IMR-90 (cell line): Measurements from ENCODE around the gene VOPP1. TPM values are rescaled to one million over a fixed set of nuclear protein-coding genes. Genes with fewer than 3 reads are reported as not detected.

Experiments
- ATAC-seq: fragments of 200-7000 bp; cut with Tn5 transposase; 2 replicates; pipeline ENCODE4 v1.9.1; 2020; ENCODE audit warnings: low read depth, mild to moderate bottlenecking, moderate library complexity
- BruUV-seq: library from RNA; stranded (reverse); fragments of 400-500 nt; replicated peaks from 2 replicates; lab custom pipeline; 2021; lab: Mats Ljungman, UMichigan
- CTCF ChIA-PET: fragments of 300-600 bp; formaldehyde crosslinking; extraction: SDS; loops from one replicate; lab custom pipeline; 2021; ENCODE audit warnings: antibody characterized with exemption; lab: Yijun Ruan, JAX
- POLR2A ChIA-PET: fragments of 300-600 bp; sonication (Branson Sonifier 250); formaldehyde crosslinking; loops from one replicate; lab custom pipeline; 2022; ENCODE audit warnings: antibody characterized with exemption; ENCODE audit not compliant: unreplicated experiment; lab: Charles Lee
- DNase-seq: peaks from one replicate; pipeline ENCODE4 v3.0.0; 2013
- H2AFZ ChIP-seq: replicated peaks from 2 replicates; pipeline ENCODE3; 2013; ENCODE audit warnings: low read length, mild to moderate bottlenecking; ENCODE audit not compliant: poor library complexity
- H2AK5ac ChIP-seq: 2 replicates; pipeline ENCODE4 v1.6.1; 2013; ENCODE audit warnings: low read depth, low read length, inconsistent platforms
- H2AK9ac ChIP-seq: replicated peaks from 2 replicates; pipeline ENCODE3; 2013; ENCODE audit warnings: mild to moderate bottlenecking, low read depth, low read length, moderate library complexity; ENCODE audit not compliant: poor library complexity
- H2BK120ac ChIP-seq: 2 replicates; pipeline ENCODE4 v1.6.1; 2013; ENCODE audit warnings: low read depth, low read length, inconsistent platforms
- H2BK15ac ChIP-seq: 3 replicates; pipeline ENCODE4 v1.6.1; 2013; ENCODE audit warnings: low read depth, low read length, inconsistent platforms
- H2BK20ac ChIP-seq: 2 replicates; pipeline ENCODE4 v1.6.1; 2013; ENCODE audit warnings: low read depth, mild to moderate bottlenecking, inconsistent platforms, low read length, moderate library complexity
- H2BK5ac ChIP-seq: 2 replicates; pipeline ENCODE4 v1.6.1; 2013; ENCODE audit warnings: mild to moderate bottlenecking, low read depth, low read length, inconsistent platforms; ENCODE audit not compliant: poor library complexity, severe bottlenecking
- H3K14ac ChIP-seq: replicated peaks from 2 replicates; pipeline ENCODE4 v1.6.1; 2013; ENCODE audit warnings: low read depth, low read length, inconsistent platforms
- H3K18ac ChIP-seq: 2 replicates; pipeline ENCODE4 v1.6.1; 2013; ENCODE audit warnings: low read depth, low read length, control low read depth
- H3K23ac ChIP-seq: 2 replicates; pipeline ENCODE4 v1.6.1; 2013; ENCODE audit warnings: low read depth, low read length, inconsistent platforms
- H3K27ac ChIP-seq: 2 replicates; pipeline ENCODE4 v1.5.1; 2013; ENCODE audit warnings: mild to moderate bottlenecking, control low read depth, low read length; ENCODE audit not compliant: insufficient read depth
- H3K27me3 ChIP-seq: 2 replicates; pipeline ENCODE4 v1.6.1; 2013; ENCODE audit warnings: low read length; ENCODE audit not compliant: control insufficient read depth, insufficient read depth
- H3K36me3 ChIP-seq: 2 replicates; pipeline ENCODE4 v1.6.1; 2013; ENCODE audit warnings: low read length, mixed read lengths; ENCODE audit not compliant: control insufficient read depth, insufficient read depth
- H3K4ac ChIP-seq: 2 replicates; pipeline ENCODE4 v1.6.1; 2013; ENCODE audit warnings: low read depth, low read length, inconsistent platforms
- H3K4me1 ChIP-seq: 2 replicates; pipeline ENCODE4 v1.6.1; 2013; ENCODE audit warnings: low read length, mixed read lengths; ENCODE audit not compliant: control insufficient read depth, insufficient read depth
- H3K4me2 ChIP-seq: 2 replicates; pipeline ENCODE4 v1.6.1; 2013; ENCODE audit warnings: low read depth, mild to moderate bottlenecking, control low read depth, low read length, moderate library complexity
- H3K4me3 ChIP-seq: 2 replicates; pipeline ENCODE4 v1.5.1; 2013; ENCODE audit warnings: low read depth, mild to moderate bottlenecking, control low read depth, low read length, moderate library complexity; ENCODE audit not compliant: insufficient read depth
- H3K56ac ChIP-seq: 2 replicates; pipeline ENCODE4 v1.6.1; 2013; ENCODE audit warnings: low read length, inconsistent platforms; ENCODE audit not compliant: insufficient read depth; ENCODE audit errors: extremely low read depth
- H3K79me1 ChIP-seq, 2 experiments: 2 replicates each; pipeline ENCODE4 v1.6.1; 2013; ENCODE audit warnings: low read length in 2 of 2, inconsistent platforms in 1 of 2, low read depth in 1 of 2
- H3K9ac ChIP-seq: 2 replicates; pipeline ENCODE4 v1.6.1; 2013; ENCODE audit warnings: low read depth, low read length, control low read depth
- H3K9me1 ChIP-seq: 2 replicates; pipeline ENCODE4 v1.6.1; 2013; ENCODE audit warnings: low read length, inconsistent platforms; ENCODE audit not compliant: insufficient read depth
- H3K9me3 ChIP-seq: 2 replicates; pipeline ENCODE4 v1.6.1; 2013; ENCODE audit warnings: low read length; ENCODE audit not compliant: control insufficient read depth, insufficient read depth
- H4K20me1 ChIP-seq: 2 replicates; pipeline ENCODE4 v1.6.1; 2013; ENCODE audit warnings: low read length, inconsistent platforms; ENCODE audit not compliant: insufficient read depth
- H4K5ac ChIP-seq: 2 replicates; pipeline ENCODE4 v1.6.1; 2013; ENCODE audit warnings: mild to moderate bottlenecking, low read depth, low read length, control low read depth
- H4K8ac ChIP-seq, 2 experiments: 2 replicates each; pipeline ENCODE4 v1.6.1; 2013; ENCODE audit warnings: low read depth in 2 of 2, low read length in 2 of 2, control low read depth in 1 of 2, inconsistent platforms in 1 of 2
- H4K91ac ChIP-seq: 2 replicates; pipeline ENCODE4 v1.6.1; 2013; ENCODE audit warnings: low read depth, low read length, inconsistent platforms; ENCODE audit not compliant: insufficient read depth
- CEBPB ChIP-seq: IDR thresholded peaks from 2 replicates; pipeline ENCODE4 v1.6.1; 2012; ENCODE audit warnings: low read depth, low read length, improper control_type of control experiment
- ELK1 ChIP-seq: fragments of 150-350 bp; IDR thresholded peaks from 2 replicates; pipeline ENCODE4 v1.6.1; 2016; ENCODE audit warnings: low read depth, mild to moderate bottlenecking, low read length, moderate library complexity, borderline replicate concordance
- MAFK ChIP-seq: IDR thresholded peaks from 2 replicates; pipeline ENCODE4 v1.6.1; 2012; ENCODE audit warnings: low read depth, low read length, improper control_type of control experiment
- MXI1 ChIP-seq: IDR thresholded peaks from 2 replicates; pipeline ENCODE4 v1.6.1; 2012; ENCODE audit warnings: low read depth, mild to moderate bottlenecking, low read length, moderate library complexity, borderline replicate concordance
- NFE2L2 ChIP-seq: fragments of 150-350 bp; IDR thresholded peaks from 2 replicates; pipeline ENCODE4 v1.6.1; 2016; ENCODE audit warnings: low read depth, mild to moderate bottlenecking, low read length
- POLR2A ChIP-seq: IDR thresholded peaks from 2 replicates; pipeline ENCODE4 v1.6.1; 2012; ENCODE audit warnings: mild to moderate bottlenecking, low read depth, low read length
- RAD21 ChIP-seq: IDR thresholded peaks from 2 replicates; pipeline ENCODE4 v1.6.1; 2012; ENCODE audit warnings: low read length, improper control_type of control experiment
- RCOR1 ChIP-seq: IDR thresholded peaks from 2 replicates; pipeline ENCODE4 v1.6.1; 2012; ENCODE audit warnings: mild to moderate bottlenecking, low read length, improper control_type of control experiment; ENCODE audit not compliant: insufficient replicate concordance
- RFX5 ChIP-seq: IDR thresholded peaks from 2 replicates; pipeline ENCODE4 v1.8.0; 2012; ENCODE audit warnings: low read depth, mild to moderate bottlenecking, low read length, moderate library complexity
- SMC3 ChIP-seq: fragments of 150-350 bp; IDR thresholded peaks from 2 replicates; pipeline ENCODE4 v1.6.1; 2016; ENCODE audit warnings: low read depth, mild to moderate bottlenecking, antibody characterized with exemption, low read length, moderate library complexity
- USF2 ChIP-seq: fragments of 150-350 bp; IDR thresholded peaks from 2 replicates; pipeline ENCODE4 v1.6.1; 2017; ENCODE audit warnings: mild to moderate bottlenecking, antibody characterized with exemption, low read length, low read depth
- WGBS, 2 experiments: methylation state at CpG; one replicate each; pipeline versions ENCODE4 v1.1.5 to v1.1.7; 2013; ENCODE audit warnings: missing lambda C conversion rate in 2 of 2; ENCODE audit not compliant: insufficient read length in 1 of 2; ENCODE audit errors: extremely low coverage in 2 of 2; 5-methylcytosine and 5-hydroxymethylcytosine counted together
- dilution Hi-C: fragments of 300-500 bp; cut with HindIII; formaldehyde crosslinking; loops from one replicate; pipeline ENCODE4 v1.14.3; 2018; ENCODE audit warnings: low sequenced_read_pairs; ENCODE audit not compliant: unreplicated experiment
- in situ Hi-C: fragments of 300-500 bp; cut with MboI; formaldehyde crosslinking; loops from 3 replicates; pipeline ENCODE4 v1.14.3; 2019; ENCODE audit warnings: low sequenced_read_pairs, inconsistent platforms, mixed read lengths
- intact Hi-C: fragments of 100-400 bp; cut with micrococcal nuclease; formaldehyde crosslinking; loops from 2 replicates; pipeline ENCODE4 v1.10.0; 2022
- polyA plus RNA-seq, 3 experiments: library from polyadenylated mRNA; depleted of rRNA; stranded (reverse); fragments of >200 nt; gene quantifications; 2 replicates each; pipeline ENCODE4 v1.2.3, GENCODE V29; 2012; ENCODE audit warnings: low replicate concordance in 1 of 3
- total RNA-seq: library from RNA; depleted of rRNA; stranded (reverse); fragments of >200 nt; gene quantifications from 2 replicates; pipeline ENCODE4 v1.2.3, GENCODE V29; 2012

The VOPP1 gene
- total and polyA plus RNA-seq, 2 of the 4 experiments (the other 2 are of a cell fraction) = 60.2 to 94.5 TPM

GRCh38 chr7:55536619-55537457 lies 35.5 kb downstream of the VOPP1 start:
- BruUV-seq = no TSS peak
- CTCF ChIA-PET = no interaction called here
- Histone ChIP-seq H2BK120ac (no peak overlapping the region), H3K23ac (no peak overlapping the region), H4K20me1 (peaks cover 80% of the 10 kb centered on the region), H4K91ac (no peak overlapping the region), H3K79me1 (peaks cover 46 to 91% of the 10 kb centered on the region in 2 experiments), H3K4ac (peak overlapping the region; percentile 44), H3K4me1 (peaks cover 35% of the 10 kb centered on the region), H3K27me3 (no peaks in the 10 kb centered on the region), H3K4me3 (no peak overlapping the region), H4K8ac (no peak overlapping the region), H2AK5ac (peak overlapping the region; percentile 33), H3K27ac (no peak overlapping the region), H3K14ac (peak overlapping the region; percentile 30; the same call in 1 of the 2 replicates), H4K5ac (no peak overlapping the region), H3K9me1 (peaks cover 57% of the 10 kb centered on the region), H3K4me2 (no peak overlapping the region), H3K36me3 (peaks cover 2% of the 10 kb centered on the region; the same call in 1 of the 2 replicates), H3K9ac (no peak overlapping the region), H2BK15ac (no peak overlapping the region), H3K56ac (no peak overlapping the region), H2AFZ (peak overlapping the region; percentile 34), H3K9me3 (no peaks in the 10 kb centered on the region), H2BK20ac (no peak overlapping the region), H3K18ac (no peak overlapping the region), H2BK5ac (no peak overlapping the region), H2AK9ac (no peak overlapping the region)
- in situ Hi-C loops (no loop called here), dilution Hi-C loops (no loop called here), intact Hi-C loops (no loop called here)
- TF ChIP-seq RCOR1 (no peak), POLR2A (no peak), RFX5 (no peak), SMC3 (no peak), MAFK (no peak), CEBPB (no peak), MXI1 (no peak), RAD21 (no peak), USF2 (no peak), ELK1 (no peak), NFE2L2 (no peak)
- DNase-seq = no peak
- WGBS, 2 experiments = 94% methylated on average over 14 of the region's 23 CpGs; no CpG with 5 or more reads in 1 of the 2 experiments
- ATAC-seq = no peak
- POLR2A ChIA-PET = no interaction called here
